HL-60 (cell line): ENCODE measurements around the gene MTHFSD.

Source experiments
- DNase-seq, 2 experiments: peaks; one replicate each; pipeline ENCODE4 v3.0.0-alpha.2; 2010 to 2020; ENCODE audit warnings: low read depth in 1 of 2, low spot score in 1 of 2
- H3K27ac ChIP-seq: fragments of 250-450 bp; sonication (Bioruptor Pico); replicated peaks from 2 replicates; pipeline ENCODE4 v1.5.1; 2020; ENCODE audit warnings: mild to moderate bottlenecking, moderate library complexity
- H3K27me3 ChIP-seq: fragments of 250-450 bp; sonication (Bioruptor Pico); 2 replicates; pipeline ENCODE4 v1.5.1; 2021; ENCODE audit warnings: mild to moderate bottlenecking, moderate library complexity; ENCODE audit not compliant: insufficient read depth, poor library complexity, severe bottlenecking
- H3K4me3 ChIP-seq: replicated peaks from 2 replicates; pipeline ENCODE4 v1.5.1; 2011; ENCODE audit warnings: mild to moderate bottlenecking, control low read depth, low read length; ENCODE audit not compliant: insufficient read depth
- CTCF ChIP-seq: IDR thresholded peaks from one replicate; pipeline ENCODE4 v1.5.1; 2011; ENCODE audit warnings: low read length, control low read depth, inconsistent platforms; ENCODE audit not compliant: insufficient read depth
- GABPA ChIP-seq: IDR thresholded peaks from 2 replicates; pipeline ENCODE4 v1.6.1; 2012; ENCODE audit warnings: low read depth
- POLR2AphosphoS5 ChIP-seq: IDR thresholded peaks from 2 replicates; pipeline ENCODE4 v1.6.1; 2012; ENCODE audit warnings: low read depth
- SPI1 ChIP-seq: IDR thresholded peaks from 2 replicates; pipeline ENCODE4 v1.6.1; 2012; ENCODE audit warnings: low read depth, mild to moderate bottlenecking, borderline replicate concordance
- TF ChIP-seq, protein P1 (sequence below): IDR thresholded peaks from 2 replicates; pipeline ENCODE4 v1.6.1; 2012; ENCODE audit warnings: low read depth; ENCODE audit not compliant: insufficient replicate concordance

MTHFSD gene

DNA sequence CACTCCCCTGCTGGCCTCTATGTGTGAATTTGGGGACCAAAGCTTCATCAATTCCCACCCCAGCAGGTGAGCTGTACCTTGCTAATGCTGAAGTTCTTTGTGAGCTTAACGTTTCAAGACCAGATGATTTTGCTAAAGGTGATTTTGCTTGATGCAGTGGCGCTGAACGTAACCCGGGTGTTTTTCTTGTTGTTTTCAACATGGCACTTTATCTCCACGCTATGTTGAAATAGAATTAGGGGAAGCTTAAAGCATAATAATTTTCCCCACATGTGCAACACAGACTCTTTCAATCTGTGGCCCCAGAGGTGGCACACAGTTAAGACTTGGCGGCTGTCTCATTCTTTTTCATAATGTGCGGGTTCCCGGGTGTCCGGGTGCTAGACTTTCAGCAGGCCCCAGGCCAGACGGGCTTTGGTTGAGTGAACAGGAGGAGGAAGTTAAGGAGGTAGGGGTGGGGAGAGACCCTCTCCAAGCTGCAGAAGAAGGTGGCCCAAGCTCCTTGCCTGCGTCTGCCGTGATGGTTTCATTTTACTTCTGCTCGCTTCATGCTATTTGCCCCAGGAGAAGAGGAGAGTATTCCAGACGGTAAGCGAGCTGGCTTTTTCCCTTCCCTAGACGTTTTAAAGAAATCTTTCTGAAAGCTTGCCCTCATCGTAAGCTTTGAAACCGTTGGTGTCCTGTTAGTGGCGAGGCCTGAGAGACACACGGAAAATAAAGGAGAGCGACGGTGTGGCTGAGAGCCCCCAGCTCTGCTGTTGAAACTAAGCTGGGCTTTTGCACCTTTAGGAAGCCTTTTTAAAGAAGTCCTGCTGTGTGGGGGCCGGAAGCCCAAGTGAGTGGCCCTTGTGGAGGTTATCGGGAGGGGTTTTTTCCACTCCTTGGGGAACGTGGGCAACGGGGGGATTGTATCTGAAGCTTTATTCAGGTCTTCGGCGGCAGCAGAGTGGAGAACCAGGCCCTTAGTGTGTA lies 15.8 kb upstream of the MTHFSD start:
- no peak overlapping the region for H3K4me3 ChIP-seq
- H3K27me3 ChIP-seq, result peaks cover 9% of the 10 kb centered on the region
- no peak overlapping the region for H3K27ac ChIP-seq
- no peak for DNase-seq
- TF ChIP-seq, protein P1, sequence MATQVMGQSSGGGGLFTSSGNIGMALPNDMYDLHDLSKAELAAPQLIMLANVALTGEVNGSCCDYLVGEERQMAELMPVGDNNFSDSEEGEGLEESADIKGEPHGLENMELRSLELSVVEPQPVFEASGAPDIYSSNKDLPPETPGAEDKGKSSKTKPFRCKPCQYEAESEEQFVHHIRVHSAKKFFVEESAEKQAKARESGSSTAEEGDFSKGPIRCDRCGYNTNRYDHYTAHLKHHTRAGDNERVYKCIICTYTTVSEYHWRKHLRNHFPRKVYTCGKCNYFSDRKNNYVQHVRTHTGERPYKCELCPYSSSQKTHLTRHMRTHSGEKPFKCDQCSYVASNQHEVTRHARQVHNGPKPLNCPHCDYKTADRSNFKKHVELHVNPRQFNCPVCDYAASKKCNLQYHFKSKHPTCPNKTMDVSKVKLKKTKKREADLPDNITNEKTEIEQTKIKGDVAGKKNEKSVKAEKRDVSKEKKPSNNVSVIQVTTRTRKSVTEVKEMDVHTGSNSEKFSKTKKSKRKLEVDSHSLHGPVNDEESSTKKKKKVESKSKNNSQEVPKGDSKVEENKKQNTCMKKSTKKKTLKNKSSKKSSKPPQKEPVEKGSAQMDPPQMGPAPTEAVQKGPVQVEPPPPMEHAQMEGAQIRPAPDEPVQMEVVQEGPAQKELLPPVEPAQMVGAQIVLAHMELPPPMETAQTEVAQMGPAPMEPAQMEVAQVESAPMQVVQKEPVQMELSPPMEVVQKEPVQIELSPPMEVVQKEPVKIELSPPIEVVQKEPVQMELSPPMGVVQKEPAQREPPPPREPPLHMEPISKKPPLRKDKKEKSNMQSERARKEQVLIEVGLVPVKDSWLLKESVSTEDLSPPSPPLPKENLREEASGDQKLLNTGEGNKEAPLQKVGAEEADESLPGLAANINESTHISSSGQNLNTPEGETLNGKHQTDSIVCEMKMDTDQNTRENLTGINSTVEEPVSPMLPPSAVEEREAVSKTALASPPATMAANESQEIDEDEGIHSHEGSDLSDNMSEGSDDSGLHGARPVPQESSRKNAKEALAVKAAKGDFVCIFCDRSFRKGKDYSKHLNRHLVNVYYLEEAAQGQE, result no peak
- no peak for TF ChIP-seq SPI1
- no peak for TF ChIP-seq POLR2AphosphoS5
- TF ChIP-seq CTCF, result no peak
- no peak for TF ChIP-seq GABPA

GRCh38 chr16:86569701-86570447 lies 14.8 kb upstream of the MTHFSD start:
- no peak overlapping the region for H3K27ac ChIP-seq
- H3K4me3 ChIP-seq, result no peak overlapping the region
- peaks cover 12% of the 10 kb centered on the region for H3K27me3 ChIP-seq
- no peak for TF ChIP-seq CTCF
- TF ChIP-seq SPI1, result no peak
- TF ChIP-seq GABPA, result no peak
- no peak for TF ChIP-seq POLR2AphosphoS5
- TF ChIP-seq, protein P1, result no peak
- DNase-seq, result no peak

DNA sequence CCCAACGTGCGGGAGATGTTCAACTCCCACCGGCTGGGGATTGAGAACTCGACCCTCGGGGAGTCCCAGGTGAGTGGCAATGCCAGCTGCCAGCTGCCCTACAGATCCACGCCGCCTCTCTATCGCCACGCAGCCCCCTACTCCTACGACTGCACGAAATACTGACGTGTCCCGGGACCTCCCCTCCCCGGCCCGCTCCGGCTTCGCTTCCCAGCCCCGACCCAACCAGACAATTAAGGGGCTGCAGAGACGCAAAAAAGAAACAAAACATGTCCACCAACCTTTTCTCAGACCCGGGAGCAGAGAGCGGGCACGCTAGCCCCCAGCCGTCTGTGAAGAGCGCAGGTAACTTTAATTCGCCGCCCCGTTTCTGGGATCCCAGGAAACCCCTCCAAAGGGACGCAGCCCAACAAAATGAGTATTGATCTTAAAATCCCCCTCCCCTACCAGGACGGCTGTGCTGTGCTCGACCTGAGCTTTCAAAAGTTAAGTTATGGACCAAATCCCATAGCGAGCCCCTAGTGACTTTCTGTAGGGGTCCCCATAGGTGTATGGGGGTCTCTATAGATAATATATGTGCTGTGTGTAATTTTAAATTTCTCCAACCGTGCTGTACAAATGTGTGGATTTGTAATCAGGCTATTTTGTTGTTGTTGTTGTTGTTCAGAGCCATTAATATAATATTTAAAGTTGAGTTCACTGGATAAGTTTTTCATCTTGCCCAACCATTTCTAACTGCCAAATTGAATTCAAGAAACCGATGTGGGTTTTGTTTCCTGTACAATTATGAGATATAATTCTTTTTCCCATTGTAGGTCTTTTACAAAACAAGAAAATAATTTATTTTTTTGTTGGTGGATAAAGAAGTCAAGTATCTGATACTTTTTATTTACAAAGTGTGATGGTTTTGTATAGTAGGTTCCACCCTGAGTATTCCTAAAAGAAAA lies 13.9 kb upstream of the MTHFSD start:
- no peak for DNase-seq
- H3K27ac ChIP-seq, result no peak overlapping the region
- peaks cover 12% of the 10 kb centered on the region for H3K27me3 ChIP-seq
- no peak for TF ChIP-seq CTCF
- TF ChIP-seq SPI1, result no peak
- no peak for TF ChIP-seq GABPA
- TF ChIP-seq POLR2AphosphoS5, result no peak
- TF ChIP-seq, protein P1, result no peak
- no peak overlapping the region for H3K4me3 ChIP-seq
